Measurements from ENCODE around the gene ZNF600. TPM values are rescaled to one million over a fixed set of nuclear protein-coding genes. Genes with fewer than 3 reads are reported as not detected.

ZNF600 gene
- total and polyA plus RNA-seq, 2 experiments from 2014 or later = 6.0 to 6.9 TPM

DNA sequence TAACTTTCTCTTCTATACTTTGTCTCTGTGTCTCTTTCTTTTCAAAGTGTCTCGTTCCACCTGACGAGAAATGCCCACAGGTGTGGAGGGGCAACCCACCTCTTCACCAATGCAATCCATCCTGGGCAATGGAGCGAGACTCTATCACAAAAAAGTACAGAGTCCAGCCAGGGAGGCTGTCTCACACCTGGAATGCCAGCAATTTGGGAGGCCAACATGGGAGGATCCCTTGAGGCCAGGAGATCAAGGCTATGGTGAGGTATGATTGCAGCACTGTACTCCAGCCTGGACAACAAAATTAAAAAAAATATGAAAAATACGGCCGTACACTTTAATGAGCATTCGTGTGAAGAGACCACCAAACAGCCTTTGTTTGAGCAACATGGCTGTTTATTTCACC lies 2.8 kb upstream of the ZNF600 start:
- Mint-ChIP-seq H3K4me1 (peaks cover 12% of the 10 kb centered on the region), H3K9me3 (peaks cover 19% of the 10 kb centered on the region; the same call in 2 of the 3 replicates), H3K36me3 (ENCODE audit: low read depth) (peaks cover 5% of the 10 kb centered on the region; the same call in 2 of the 3 replicates), H3K4me3 (no peak overlapping the region; the same call in 2 of the 3 replicates), H3K27ac (no peak overlapping the region), H3K27me3 (ENCODE audit: insufficient read depth, low read depth, poor library complexity) (peaks cover 40% of the 10 kb centered on the region)
- no peak for ATAC-seq
- H3K4me1 ChIP-seq (ENCODE audit: insufficient read depth) = 0 out of 2 replicates have a peak, but pooled peaks cover 9% of the 10 kb centered on the region
- no peak overlapping the region for H3K27ac ChIP-seq (ENCODE audit: low read depth)
- peaks cover 3% of the 10 kb centered on the region; the same call in 1 of the 2 replicates for H3K9me2 ChIP-seq (ENCODE audit: insufficient read depth)
- H3K4me3 ChIP-seq = no peak overlapping the region
- no peak for DNase-seq (ENCODE audit: low spot score)
- H3K36me3 ChIP-seq (ENCODE audit: insufficient read depth) = no peaks in the 10 kb centered on the region
- TF ChIP-seq ZNF331 (CRISPR knock-in tag; IDR thresholded peaks at IDR 0.05; ENCODE audit: low read depth) (no peak), POLR2AphosphoS5 (IDR thresholded peaks at IDR 0.05; ENCODE audit: low read depth) (no peak), JUNB (IDR thresholded peaks at IDR 0.05; ENCODE audit: unreplicated experiment) (no peak), EZH2 (IDR thresholded peaks at IDR 0.05; ENCODE audit: low read depth, unreplicated experiment) (no peak), CTCF (conservative IDR thresholded peaks at IDR 0.05; ENCODE audit: low read depth in 2 of 2) (no peak), ZNF114 (CRISPR knock-in tag; IDR thresholded peaks at IDR 0.05) (no peak), NANOG (IDR thresholded peaks at IDR 0.05; ENCODE audit: borderline replicate concordance) (no peak), EZH2phosphoT487 (IDR thresholded peaks at IDR 0.05; ENCODE audit: unreplicated experiment) (no peak), ETS1 (IDR thresholded peaks at IDR 0.05) (no peak), CREB1 (CRISPR knock-in tag; IDR thresholded peaks at IDR 0.05; ENCODE audit: low read depth) (no peak), STAT1 (IDR thresholded peaks at IDR 0.05; ENCODE audit: unreplicated experiment) (no peak), ZNF462 (CRISPR knock-in tag; IDR thresholded peaks at IDR 0.05) (no peak)
- TF ChIP-seq, protein P1, sequence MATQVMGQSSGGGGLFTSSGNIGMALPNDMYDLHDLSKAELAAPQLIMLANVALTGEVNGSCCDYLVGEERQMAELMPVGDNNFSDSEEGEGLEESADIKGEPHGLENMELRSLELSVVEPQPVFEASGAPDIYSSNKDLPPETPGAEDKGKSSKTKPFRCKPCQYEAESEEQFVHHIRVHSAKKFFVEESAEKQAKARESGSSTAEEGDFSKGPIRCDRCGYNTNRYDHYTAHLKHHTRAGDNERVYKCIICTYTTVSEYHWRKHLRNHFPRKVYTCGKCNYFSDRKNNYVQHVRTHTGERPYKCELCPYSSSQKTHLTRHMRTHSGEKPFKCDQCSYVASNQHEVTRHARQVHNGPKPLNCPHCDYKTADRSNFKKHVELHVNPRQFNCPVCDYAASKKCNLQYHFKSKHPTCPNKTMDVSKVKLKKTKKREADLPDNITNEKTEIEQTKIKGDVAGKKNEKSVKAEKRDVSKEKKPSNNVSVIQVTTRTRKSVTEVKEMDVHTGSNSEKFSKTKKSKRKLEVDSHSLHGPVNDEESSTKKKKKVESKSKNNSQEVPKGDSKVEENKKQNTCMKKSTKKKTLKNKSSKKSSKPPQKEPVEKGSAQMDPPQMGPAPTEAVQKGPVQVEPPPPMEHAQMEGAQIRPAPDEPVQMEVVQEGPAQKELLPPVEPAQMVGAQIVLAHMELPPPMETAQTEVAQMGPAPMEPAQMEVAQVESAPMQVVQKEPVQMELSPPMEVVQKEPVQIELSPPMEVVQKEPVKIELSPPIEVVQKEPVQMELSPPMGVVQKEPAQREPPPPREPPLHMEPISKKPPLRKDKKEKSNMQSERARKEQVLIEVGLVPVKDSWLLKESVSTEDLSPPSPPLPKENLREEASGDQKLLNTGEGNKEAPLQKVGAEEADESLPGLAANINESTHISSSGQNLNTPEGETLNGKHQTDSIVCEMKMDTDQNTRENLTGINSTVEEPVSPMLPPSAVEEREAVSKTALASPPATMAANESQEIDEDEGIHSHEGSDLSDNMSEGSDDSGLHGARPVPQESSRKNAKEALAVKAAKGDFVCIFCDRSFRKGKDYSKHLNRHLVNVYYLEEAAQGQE (IDR thresholded peaks at IDR 0.05; ENCODE audit: unreplicated experiment) = no peak
- peaks cover 35% of the 10 kb centered on the region for H3K27me3 ChIP-seq (ENCODE audit: insufficient read depth)
- 0 out of 2 replicates have a peak, but pooled peaks cover 3% of the 10 kb centered on the region for H3F3A ChIP-seq (replicated peaks; ENCODE audit: low read depth)
- H3K79me2 ChIP-seq (replicated peaks; ENCODE audit: insufficient read depth) = no peaks in the 10 kb centered on the region
- H2AFZ ChIP-seq = no peak overlapping the region
- no peak overlapping the region for H3K4me2 ChIP-seq
- H4K20me1 ChIP-seq (replicated peaks; ENCODE audit: insufficient read depth) = no peaks in the 10 kb centered on the region
